Stimulated activated CD8-positive, alpha-beta memory T cell treated with anti-CD3 and anti-CD28 coated beads, Interleukin-15, amount 100 ng/mL, for 48 hours (primary cell): ENCODE results near the gene LRP6.

ENCODE experiments used
- DNase-seq, 2 donors: peaks; one replicate each; pipeline ENCODE4 v3.0.0-alpha.2; 2020; ENCODE audit warnings: low read depth in 2 of 2

Gene LRP6

GRCh38 chr12:12072064-12072760, 194.6 kb downstream of the LRP6 start:
- no peak for DNase-seq

- DNase-seq = no peak
These were observed 195.9 kb downstream of the LRP6 start, which contains the start of gene BCL2L14 for GRCh38 chr12:12070674-12071656. Gene BCL2L14 (plus strand): TSS chr12:12070939. CDS start chr12:12079306, 8,367 bp downstream.

GRCh38 chr12:12069821-12070548, 196.9 kb downstream of the LRP6 start:
- DNase-seq = no peak

- no peak for DNase-seq
These were observed 198.1 kb downstream of the LRP6 start for GRCh38 chr12:12068751-12069150.
